Femur (tissue), 1 donor: ENCODE data around the gene CAPSL.
"Not testable (repeated sequence)": the region's sequence is repeated elsewhere in the genome, so short reads cannot be mapped to it uniquely, and the experiment has no call there.

Experiments used
- DNase-seq: peaks from one replicate; pipeline ENCODE4 v3.0.0-alpha.2; 2017

The CAPSL gene

DNA sequence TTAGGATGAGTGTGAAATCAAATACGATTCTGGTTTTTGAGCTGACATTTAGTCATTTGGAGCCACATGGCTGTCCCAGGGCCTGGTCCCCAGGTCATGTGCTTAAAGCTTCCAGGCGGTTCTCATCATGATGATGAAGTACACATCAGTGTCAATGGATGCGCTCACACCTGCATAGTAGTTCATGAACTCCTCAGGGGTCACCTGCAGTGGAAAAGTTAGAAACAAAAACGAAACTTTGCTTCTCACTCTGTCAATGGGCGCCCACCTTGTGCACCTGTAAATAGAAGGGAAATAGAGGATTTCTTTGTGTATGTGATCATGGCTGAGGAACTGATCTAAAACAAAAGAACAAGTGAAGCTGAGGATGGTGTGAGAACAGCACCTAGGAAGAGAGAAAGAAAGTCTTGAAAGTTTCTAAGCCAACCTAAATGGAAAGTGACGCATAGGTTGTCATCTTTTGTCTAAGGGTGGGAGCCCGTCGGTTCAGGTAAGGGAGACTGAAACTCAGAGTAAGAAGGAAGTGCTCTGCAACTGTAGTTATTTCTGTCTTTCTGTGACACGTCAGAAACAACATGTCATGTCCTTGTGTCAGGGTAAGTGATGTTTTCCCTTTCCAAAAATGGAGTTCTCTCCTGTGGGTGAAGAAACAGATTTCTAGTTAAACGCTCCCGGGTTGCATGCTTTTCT, 33.8 kb downstream of the CAPSL start:
- no peak for DNase-seq

DNA sequence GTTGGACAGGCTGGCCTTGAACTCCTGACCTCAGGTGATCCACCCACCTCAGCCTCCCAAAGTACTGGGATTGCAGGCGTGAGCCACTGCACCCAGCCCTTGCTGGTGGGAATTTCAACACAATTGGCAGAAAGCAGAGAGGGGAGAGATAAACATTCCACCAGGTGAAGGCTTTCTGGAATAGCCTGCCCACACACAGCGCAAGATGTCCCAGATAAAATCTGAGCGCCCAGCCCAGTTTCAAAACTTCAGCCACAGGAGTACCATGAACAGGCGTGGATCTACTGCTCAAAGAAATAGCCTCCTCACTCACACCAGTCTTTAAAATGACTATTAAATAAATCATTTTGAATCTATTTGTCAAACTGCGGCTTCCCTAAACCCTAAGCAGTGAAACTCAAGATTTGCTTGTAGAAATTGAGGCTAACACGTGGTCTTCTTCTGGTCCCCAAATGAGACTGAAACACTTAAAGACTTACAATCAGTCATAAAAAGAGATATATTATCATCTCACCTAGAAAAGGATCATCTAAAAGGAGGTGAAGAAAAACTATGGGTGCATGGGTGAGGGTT, 34.7 kb downstream of the CAPSL start:
- no peak for DNase-seq

DNA sequence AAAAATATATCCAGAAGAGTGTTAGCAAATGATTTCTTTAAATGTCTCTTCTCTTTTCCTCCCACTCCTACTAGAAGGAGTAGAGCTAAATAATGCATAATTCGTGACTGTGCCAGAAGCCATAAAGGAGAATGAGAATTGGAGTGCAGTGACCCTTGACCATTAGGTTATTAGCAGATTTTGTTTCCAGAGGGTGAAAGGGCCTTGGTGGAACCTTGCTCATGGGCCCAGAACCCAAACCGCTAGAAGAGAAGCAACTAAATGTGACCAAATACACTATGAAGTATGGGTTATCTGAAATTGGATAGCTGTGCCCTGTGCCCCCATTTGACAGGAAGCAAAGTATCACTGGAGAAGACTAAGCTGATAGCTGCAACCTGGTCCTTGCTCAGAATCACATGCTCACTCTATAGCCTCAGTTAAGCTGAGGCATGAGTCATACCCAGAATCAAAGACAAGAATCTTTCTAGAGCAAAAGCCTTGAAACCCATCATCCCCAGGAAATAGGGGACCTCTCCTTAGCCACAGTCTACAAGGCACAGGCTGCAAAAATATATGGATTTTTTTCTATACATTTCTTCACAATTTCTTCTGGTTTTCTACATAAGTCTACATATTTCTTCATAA, 36.3 kb downstream of the CAPSL start:
- DNase-seq, result no peak

DNA sequence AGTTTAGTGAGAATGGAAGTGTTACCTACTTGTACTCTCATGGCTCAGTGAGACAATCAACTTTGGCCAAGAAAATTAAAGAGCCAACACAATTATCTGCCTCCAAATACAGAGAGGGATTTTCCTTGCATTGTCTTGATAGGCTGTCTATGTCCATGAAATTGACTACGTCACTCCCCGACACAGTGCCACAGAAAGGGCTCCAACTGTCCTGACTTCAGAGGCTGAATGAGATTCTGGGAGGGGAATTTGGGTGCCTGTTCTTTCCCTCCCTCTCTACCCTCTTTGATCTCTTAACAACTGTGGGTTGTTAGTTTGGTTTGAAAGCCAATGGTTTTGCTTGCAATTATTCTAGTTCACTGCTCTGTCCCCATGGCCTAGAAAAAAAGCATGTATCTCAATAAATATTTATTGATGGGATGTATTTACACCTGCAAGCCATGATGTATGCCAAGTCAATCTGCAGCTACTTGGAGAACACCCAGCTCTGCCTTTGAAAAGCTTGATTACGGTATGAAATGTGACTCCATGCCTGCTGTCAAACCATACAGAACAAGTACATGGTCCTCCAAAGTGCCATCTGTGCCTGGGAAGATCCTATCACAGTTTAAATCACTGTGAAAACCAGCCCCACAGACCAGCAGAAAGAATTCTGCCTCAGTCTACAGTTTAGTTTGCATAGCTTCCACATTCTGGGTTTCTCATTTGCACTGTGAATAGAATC, 37.3 kb downstream of the CAPSL start:
- no peak for DNase-seq

DNA sequence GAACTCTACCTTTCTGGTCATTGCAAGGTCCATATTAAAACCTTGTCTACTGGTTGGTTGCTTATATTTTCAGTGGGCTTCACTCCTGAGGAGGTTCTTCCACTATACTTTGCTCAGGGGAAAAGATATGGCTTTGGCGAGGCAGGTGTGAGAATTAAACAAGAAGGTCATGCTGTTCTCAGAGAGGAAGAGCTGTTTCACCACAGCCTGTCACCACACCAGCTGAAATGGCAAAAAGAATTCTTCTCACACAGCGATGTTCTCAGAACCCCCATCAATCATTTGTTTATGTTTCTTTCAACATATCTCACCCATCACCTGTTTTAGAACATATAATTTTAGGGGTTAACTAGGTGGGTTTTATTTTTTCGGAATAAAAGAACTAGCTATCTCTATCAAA, 38.6 kb downstream of the CAPSL start:
- no peak for DNase-seq

DNA sequence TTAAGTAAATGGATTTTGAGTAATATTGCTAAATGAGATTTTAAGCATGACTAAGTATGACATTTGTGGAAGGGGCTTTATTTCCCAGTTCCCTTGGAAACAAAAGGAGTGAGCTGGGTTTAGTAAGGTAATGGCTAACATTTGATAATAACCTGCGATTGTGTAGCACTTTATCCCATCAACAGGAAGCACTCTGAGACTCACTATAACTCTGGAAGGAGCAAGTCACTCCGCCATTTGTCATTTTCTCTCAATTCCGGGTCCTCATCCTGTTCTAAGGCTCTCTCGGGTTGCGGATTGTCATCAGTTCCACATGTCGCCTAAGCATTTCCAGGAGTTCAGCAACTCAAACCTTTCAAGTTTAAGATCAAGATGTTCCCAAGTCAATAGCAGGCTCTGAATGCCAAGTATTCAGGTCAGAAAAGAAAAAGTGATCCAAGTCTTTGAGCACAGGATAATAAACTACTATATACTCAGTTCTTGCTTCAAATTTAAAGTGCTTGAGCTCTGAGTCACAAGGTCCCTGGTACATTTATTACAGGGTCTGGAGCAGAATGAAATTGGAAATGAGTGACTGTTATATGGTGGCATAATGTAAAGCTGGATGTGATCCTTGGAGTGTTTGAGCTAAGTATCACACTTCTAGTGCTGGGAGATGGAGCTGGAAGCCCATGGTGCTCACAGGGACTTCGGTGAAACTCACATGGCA, 39.3 kb downstream of the CAPSL start:
- no peak for DNase-seq

DNA sequence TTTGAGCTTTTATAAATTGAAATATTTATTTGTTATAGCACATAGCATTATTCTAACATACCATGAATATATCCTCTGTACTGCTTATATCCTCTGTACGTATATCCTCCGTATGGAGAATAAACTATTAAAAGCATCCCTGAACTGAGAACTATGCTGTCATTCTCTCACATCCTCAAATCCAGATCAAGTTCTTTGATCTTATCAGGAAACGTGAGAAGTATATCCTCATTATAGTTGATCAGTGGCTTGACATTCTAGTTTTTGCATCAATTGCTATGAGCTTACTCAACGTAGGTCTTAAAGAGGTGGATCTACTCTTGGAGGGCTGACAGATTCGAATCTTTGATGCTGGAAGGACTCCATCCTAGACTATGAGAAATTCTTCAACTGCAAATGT, 44.3 kb downstream of the CAPSL start:
- no peak for DNase-seq

DNA sequence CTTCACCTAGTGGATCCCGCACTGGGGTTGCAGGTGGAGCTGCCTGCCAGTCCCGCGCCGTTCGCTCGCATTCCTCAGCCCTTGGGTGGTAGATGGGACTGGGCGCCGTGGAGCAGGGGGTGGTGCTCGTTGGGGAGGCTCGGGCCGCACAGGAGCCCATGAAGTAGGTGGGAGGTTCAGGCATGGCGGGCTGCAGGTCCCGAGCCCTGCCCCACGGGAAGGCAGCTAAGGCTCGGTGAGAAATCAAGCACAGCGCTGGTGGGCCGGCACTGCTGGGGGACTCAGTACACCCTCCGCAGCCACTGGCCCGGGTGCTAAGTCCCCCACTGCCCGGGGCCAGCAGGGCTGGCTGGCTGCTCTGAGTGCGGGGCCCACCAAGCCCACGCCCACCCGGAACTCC, 45.6 kb downstream of the CAPSL start:
- DNase-seq, result not testable (repeated sequence)

DNA sequence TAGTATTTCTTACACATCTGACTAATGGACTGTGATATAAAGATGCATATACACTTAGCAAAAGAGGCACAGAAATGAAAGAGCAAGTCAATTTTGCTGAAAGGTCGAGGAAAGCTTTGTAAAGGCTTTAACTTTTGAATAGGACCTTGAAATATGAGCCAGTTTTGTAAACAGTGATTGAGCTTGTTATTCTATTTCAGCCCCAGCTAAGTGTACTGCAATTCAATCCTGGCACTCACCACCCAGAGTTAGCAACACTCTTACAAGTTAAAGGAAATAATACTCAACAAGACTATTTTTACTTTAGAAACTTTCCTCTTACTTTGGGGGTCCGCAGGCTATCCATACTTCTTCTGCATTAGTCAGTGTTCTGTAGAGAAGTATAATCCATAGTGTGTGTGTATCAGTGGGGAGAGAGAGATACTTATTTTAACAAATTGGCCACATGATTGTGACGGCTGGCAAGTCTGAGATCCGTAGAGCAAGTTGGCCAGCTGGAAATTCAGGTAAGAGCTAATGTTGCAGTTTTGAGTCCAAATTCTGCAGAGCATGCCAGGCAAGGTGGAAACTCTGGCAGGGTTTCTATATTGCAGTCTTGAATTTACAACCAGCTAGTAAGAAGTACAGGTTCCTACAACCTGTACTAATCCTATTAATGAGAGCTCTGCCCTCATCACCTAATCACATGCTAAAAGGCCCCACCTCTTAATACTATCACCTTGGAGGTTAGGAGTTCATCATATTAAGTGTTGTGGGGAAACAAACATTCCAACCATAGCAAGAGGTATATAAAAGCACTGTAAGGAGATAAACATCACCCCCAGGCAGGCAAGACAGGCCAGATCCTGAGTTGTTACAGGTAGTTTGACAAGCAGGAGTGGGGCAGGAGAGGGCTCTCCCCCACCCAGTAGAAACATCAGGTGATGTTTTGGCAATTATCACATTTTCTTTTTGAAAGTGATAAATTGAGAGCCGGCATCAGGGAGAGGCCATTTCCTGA, 48.1 kb downstream of the CAPSL start:
- no peak for DNase-seq

DNA sequence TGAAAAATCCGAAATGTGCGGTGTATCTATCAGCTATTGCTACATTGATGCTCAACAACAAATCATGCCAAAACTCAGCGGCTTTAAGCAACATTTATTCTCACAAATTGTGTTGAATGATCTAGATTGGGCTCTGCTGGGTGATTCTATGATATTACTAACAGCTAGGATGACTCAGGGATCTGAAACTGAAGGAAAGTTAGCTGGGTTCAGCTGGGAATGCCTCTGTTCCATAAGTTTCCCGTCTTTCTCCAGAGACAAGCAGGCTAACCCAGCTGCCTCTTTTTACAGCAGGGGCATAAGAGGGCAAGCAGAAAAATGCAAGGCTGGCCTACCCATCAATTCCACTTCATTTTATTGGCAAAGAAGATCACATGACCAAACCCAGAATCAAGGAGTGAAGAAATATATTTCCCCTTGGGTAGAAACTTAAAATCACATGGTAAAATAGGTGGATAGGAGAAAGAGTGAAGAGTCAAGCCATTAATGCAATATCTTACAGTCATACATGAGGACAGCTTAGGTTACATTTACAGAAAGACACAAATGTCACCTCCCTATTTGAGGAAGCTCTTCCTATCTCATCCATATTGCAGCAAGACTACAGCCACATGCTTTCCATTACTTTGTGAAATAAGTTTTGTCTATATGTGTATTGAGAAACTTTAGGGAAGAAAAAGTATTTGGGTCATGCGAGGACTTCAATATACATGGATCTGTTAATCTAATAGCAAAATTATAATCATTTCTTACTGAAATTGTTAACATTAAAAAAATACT, 50.9 kb downstream of the CAPSL start:
- DNase-seq, result no peak

DNA sequence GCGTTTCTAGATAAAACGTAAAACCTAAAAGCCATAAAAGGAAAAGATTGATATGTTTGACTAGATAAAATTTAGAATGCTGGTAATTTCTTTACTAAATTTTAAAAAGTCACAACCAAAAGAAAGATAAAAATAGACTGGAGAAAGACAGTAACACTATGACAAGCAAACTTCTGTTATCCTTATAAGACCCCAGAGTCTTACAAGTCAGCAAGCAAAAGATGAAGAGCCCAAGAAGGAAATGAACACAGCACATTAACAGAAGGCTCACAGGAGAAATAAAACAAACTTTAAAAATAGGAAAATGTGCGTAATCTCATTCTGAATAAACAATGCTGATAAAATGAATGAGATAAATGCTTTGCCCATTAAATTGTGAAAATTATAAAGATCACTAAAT, 52.0 kb downstream of the CAPSL start:
- no peak for DNase-seq

DNA sequence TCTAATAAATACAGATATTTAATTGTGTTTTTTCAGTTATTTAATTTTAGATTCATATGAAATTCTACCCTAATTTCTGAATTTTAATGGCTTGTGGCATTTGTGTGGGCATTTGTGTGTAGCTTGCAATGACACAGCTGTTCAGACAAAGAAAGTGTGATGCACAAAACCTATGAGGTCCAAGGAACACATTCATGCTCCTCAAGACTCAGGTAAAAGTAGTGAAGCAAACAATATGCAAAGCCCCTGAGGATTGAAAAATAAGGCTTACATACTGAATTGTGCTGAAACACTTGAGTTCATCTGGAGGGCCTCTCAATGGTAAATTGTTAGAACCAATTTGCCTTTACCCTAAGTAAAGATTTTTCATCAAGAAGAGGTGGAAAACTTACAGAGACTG, 53.6 kb downstream of the CAPSL start:
- DNase-seq, result no peak

DNA sequence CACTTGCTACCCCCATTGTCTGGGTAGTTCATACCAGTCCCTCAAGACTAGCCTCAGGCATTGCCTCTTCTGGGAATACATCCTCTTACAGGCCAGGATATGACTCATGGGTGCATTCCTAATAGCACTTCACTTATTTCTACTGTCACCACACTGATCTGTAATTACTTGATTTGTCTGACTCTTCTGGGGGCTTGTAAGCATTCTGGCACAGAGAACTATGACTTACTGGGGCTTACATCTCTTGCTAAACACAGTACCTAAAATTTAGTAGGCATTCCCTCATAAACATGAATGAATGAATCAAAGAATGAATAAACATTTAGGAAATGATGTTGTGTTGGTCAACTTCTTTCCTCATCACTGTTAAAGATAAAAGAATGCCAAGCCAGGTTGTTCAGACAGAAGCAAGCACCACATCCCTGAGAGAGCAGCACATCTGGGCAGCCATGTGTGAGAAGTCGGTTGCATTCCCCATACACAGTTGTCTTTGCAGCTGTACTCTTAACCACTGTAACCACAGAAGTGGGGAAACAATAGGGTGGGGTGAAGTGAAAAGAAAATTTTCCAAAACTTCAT, 54.1 kb downstream of the CAPSL start:
- no peak for DNase-seq

DNA sequence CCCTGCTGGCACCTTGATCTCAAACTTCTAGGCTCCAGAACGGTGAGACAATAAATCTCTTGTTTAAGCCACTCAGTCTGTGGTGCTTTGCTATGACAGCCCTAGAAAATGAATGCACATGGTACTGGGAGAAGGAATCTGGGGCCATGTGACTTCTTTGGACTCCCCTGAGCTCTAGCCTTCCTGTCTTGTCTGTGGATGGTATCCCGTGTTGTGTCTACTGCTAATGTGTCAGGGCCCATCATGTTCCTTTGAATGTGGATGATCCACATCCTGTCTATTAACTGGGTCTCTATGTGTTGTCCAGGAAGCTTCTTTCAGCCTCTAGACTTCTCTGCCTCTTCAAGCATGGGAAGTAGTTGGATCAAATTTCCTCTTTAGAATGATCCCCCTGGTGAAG, 56.7 kb downstream of the CAPSL start:
- no peak for DNase-seq

DNA sequence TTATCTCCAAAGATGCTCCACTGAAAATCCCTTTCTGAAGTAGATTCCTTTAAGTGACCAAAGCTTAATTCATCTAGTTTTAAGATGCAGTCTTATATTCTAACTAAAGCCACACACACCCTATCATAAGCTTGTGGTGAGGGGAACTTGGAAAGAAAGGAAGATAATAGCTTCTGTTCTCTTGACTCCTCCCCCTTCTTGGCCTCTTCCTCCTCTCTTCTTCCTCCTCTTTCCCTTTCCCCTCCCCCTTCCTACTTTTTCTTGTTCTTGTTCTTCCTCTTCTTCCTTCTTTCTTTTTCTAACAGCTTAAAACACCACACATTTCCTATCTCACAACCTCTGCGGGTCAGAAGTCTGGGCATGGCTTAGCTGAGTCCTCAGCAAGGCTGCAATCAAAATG, 58.3 kb downstream of the CAPSL start:
- DNase-seq, result no peak

DNA sequence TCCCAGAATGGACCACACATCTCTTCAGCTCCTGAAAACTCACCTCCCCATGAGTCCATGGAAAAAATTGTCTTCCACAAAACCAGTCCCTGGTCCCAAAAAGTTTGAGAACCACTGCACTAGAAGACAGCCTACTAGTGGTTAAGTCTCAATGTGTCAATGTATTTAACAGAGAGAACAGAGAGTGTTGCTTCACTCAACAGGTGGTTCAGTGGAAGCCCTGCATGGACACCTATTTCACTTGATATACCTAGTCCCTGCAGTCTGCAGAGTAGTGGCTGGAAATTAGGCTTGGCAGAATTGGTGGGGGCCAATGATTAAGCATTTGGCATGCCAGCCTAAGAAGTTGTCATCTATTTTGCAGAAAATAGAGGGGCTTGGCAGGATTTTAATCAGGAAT, 58.8 kb downstream of the CAPSL start:
- no peak for DNase-seq

DNA sequence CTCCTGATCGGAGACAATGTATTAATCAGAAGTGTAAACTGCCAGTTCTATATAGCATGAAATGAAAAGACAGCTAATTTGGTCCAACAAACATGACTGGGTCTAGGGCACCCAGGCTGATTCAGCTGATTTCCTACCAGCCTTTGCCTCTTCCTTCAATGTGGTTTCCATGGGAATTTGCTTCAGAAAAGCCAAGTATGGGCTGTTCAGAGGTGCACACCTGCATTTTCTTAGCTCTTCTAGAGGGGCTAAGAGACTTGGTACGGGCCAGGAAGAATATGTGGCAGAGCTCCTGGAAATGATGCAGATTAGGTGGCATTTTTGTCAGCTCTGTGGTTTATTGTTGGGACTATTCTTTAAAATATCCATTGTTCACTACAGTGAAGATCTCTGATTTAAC, 59.3 kb downstream of the CAPSL start:
- DNase-seq, result no peak

DNA sequence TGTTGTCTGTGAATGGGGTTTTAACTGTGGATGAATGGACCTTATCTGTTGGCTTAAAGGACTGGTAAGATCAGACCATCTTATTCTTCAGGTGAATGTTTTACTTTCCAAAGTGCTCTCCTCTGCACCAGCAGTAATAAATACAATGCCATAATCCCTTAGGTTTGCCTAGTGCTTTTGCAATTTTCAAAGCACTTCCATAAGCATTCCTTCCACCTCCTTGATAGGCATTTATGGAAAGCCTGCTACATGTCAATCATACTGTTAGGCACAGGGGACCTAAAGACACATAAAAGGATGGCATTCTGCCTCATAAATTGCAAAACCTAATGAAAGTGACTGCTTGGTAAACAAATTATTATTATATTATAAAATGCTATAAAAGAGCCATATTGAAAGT, 60.3 kb downstream of the CAPSL start:
- no peak for DNase-seq

DNA sequence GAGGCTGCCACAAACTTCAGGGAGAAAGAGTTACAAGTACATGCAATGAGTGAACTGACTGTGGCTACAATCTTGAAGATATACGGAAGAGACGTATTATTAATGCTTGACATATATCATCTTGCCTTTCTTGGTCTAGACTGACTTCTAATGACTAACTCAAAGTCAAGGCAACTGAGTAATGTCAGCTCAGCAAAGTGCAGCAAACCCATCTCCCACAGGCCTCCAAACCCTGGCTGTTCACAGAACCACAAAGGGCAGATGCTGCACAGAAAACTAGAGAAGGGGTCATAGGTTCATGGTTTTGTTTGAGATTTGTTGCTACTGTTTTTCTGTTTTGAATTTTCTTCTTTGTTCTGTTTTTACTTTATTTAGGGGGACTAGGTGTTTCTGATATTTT, 60.8 kb downstream of the CAPSL start:
- no peak for DNase-seq

DNA sequence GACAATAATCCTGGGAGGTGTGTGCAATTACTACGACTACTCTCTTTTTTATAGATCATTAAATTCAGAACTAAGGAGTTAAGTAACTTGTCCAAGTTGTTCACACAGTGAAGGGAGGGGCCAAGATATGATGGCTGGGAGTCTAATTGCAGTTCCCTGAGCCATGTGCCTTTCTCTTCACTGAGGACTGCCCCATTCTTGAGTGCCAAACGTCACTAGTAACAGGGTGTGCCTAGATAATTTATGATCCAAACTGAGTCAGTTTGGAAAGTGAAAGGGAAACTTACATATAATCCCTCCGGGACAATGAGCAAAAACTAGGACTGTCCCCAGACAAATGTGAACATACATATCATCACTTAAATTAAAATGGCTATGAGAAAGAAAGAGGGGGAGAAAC, 61.5 kb downstream of the CAPSL start:
- DNase-seq, result no peak

DNA sequence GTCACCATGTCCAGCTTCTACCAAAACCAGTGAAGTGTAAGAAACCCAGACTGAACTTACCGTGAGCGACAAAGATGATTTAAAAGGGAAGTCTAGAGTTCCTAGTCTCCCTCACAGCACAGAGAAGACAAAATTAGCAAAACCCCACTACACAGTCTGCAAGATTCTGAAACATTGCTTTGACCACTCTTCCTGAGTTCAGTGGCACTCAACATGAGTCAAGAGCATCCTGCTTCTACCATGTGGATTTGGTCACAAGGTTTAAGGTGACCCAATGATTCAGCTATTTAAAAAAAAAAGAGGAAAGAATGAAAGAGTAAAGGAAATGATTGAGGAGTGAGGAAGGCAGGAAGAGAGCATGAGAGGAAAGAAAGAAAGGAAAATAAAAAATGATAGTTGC, 62.0 kb downstream of the CAPSL start:
- DNase-seq, result no peak
